ENCODE measurements around the gene RAB11A.

Gene RAB11A

GRCh38 chr15:65927545-65927944, 58.3 kb downstream of the RAB11A start:
- no peaks in the 10 kb centered on the region for H3K27me3 ChIP-seq (ENCODE audit: insufficient read depth, poor library complexity, severe bottlenecking)
- DNase-seq (ENCODE audit: low read depth in 1 of 2, low spot score in 1 of 2): no peak
- TF ChIP-seq CTCF (IDR thresholded peaks at IDR 0.05; ENCODE audit: insufficient read depth, low read length): no peak
- TF ChIP-seq REST (IDR thresholded peaks at IDR 0.05; ENCODE audit: insufficient replicate concordance, low read depth): no peak
- no peak for TF ChIP-seq GABPA (IDR thresholded peaks at IDR 0.05; ENCODE audit: low read depth)
- no peak for TF ChIP-seq POLR2AphosphoS5 (IDR thresholded peaks at IDR 0.05; ENCODE audit: low read depth)
- TF ChIP-seq SPI1 (IDR thresholded peaks at IDR 0.05; ENCODE audit: borderline replicate concordance, low read depth): no peak

GRCh38 chr15:65929573-65929972, 60.3 kb downstream of the RAB11A start:
- Histone ChIP-seq H3K27ac (replicated peaks) (no peak overlapping the region), H3K4me3 (replicated peaks; ENCODE audit: insufficient read depth, low read length) (no peak overlapping the region), H3K27me3 (ENCODE audit: insufficient read depth, poor library complexity, severe bottlenecking) (no peaks in the 10 kb centered on the region)
- DNase-seq (ENCODE audit: low read depth in 1 of 2, low spot score in 1 of 2): no peak
- no peak for TF ChIP-seq SPI1 (IDR thresholded peaks at IDR 0.05; ENCODE audit: borderline replicate concordance, low read depth)
- no peak for TF ChIP-seq CTCF (IDR thresholded peaks at IDR 0.05; ENCODE audit: insufficient read depth, low read length)
- no peak for TF ChIP-seq REST (IDR thresholded peaks at IDR 0.05; ENCODE audit: insufficient replicate concordance, low read depth)
- no peak for TF ChIP-seq POLR2AphosphoS5 (IDR thresholded peaks at IDR 0.05; ENCODE audit: low read depth)
- TF ChIP-seq GABPA (IDR thresholded peaks at IDR 0.05; ENCODE audit: low read depth): no peak

More at GRCh38 chr15:65927545-65927944, 58.3 kb downstream of the RAB11A start:
- no peak overlapping the region for H3K4me3 ChIP-seq (replicated peaks; ENCODE audit: insufficient read depth, low read length)
- H3K27ac ChIP-seq (replicated peaks): no peak overlapping the region

- Histone ChIP-seq H3K4me3 (replicated peaks; ENCODE audit: insufficient read depth, low read length) (no peak overlapping the region), H3K27me3 (ENCODE audit: insufficient read depth, poor library complexity, severe bottlenecking) (no peaks in the 10 kb centered on the region), H3K27ac (replicated peaks) (no peak overlapping the region)
- no peak for DNase-seq (ENCODE audit: low read depth in 1 of 2, low spot score in 1 of 2)
- no peak for TF ChIP-seq GABPA (IDR thresholded peaks at IDR 0.05; ENCODE audit: low read depth)
- TF ChIP-seq POLR2AphosphoS5 (IDR thresholded peaks at IDR 0.05; ENCODE audit: low read depth): no peak
- no peak for TF ChIP-seq REST (IDR thresholded peaks at IDR 0.05; ENCODE audit: insufficient replicate concordance, low read depth)
- TF ChIP-seq CTCF (IDR thresholded peaks at IDR 0.05; ENCODE audit: insufficient read depth, low read length): no peak
- no peak for TF ChIP-seq SPI1 (IDR thresholded peaks at IDR 0.05; ENCODE audit: borderline replicate concordance, low read depth)
Measured at GRCh38 chr15:65930134-65930533, 60.8 kb downstream of the RAB11A start.

Data from HL-60 (cell line).